ENCODE results near the gene HNRNPD.
A peak's percentile ranks its signal among the peaks of the same experiment; 100 is the strongest.

The HNRNPD gene

DNA sequence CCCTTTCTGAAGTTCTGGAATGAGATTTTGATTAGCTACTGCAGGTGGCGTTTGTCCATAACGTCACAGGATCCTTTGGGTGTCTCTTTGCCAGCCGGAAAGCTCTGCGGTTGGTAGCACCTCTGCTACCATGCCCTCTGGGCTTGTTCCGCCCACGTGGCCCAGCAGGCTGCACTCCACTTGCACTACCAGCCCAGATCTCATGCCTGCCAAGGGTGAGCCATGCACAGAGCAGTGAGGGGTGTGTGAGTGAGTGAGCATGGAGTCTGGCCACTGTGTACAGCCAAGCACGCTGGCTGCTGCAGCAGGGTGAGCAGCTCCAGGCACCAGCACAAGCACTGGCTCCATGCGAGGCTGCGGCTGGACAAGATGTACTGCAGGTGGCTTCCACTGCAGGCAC, 6.6 kb upstream of the HNRNPD start:
- no peaks in the 10 kb centered on the region for H3K9me3 ChIP-seq (ENCODE audit: severe bottlenecking)
- H3K36me3 ChIP-seq: peaks cover 21% of the 10 kb centered on the region
- TF ChIP-seq, protein P1, sequence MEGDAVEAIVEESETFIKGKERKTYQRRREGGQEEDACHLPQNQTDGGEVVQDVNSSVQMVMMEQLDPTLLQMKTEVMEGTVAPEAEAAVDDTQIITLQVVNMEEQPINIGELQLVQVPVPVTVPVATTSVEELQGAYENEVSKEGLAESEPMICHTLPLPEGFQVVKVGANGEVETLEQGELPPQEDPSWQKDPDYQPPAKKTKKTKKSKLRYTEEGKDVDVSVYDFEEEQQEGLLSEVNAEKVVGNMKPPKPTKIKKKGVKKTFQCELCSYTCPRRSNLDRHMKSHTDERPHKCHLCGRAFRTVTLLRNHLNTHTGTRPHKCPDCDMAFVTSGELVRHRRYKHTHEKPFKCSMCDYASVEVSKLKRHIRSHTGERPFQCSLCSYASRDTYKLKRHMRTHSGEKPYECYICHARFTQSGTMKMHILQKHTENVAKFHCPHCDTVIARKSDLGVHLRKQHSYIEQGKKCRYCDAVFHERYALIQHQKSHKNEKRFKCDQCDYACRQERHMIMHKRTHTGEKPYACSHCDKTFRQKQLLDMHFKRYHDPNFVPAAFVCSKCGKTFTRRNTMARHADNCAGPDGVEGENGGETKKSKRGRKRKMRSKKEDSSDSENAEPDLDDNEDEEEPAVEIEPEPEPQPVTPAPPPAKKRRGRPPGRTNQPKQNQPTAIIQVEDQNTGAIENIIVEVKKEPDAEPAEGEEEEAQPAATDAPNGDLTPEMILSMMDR (IDR thresholded peaks at IDR 0.05; ENCODE audit: low read depth, low read length): no peak
- H3K27me3 ChIP-seq (ENCODE audit: insufficient read depth, low read depth, severe bottlenecking): no peaks in the 10 kb centered on the region
- H3K27ac ChIP-seq: no peak overlapping the region
- no peak overlapping the region for H3K4me3 ChIP-seq (ENCODE audit: low read depth, low read length)
- DNase-seq: no peak

DNA sequence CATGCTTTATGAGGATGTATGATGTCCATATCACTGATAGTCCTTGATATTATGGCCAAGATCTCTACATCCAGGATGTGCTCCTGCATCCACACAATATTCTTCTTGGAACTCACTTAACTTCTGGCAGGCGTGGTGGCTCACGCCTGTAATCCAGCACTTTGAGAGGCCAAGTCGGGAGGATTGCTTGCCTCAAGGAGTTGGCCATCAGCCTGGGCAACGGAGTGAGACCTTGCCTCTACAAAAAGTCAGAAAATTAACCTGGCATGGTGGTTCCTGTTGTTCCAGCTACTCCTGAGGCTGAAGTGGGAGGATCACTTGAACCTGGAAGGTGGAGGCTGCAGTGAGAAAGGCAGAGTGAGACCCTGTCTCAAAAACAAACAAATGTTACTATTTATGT, 2.3 kb upstream of the HNRNPD start:
- H3K4me3 ChIP-seq (ENCODE audit: low read depth, low read length): peak overlapping the region; percentile 93; the same call in 1 of the 2 replicates
- no peak overlapping the region for H3K27ac ChIP-seq
- H3K9me3 ChIP-seq (ENCODE audit: severe bottlenecking): no peaks in the 10 kb centered on the region
- no peak for DNase-seq
- H3K36me3 ChIP-seq: peaks cover 44% of the 10 kb centered on the region
- H3K27me3 ChIP-seq (ENCODE audit: insufficient read depth, low read depth, severe bottlenecking): no peaks in the 10 kb centered on the region
- TF ChIP-seq, protein P1 (IDR thresholded peaks at IDR 0.05; ENCODE audit: low read depth, low read length): no peak

DNA sequence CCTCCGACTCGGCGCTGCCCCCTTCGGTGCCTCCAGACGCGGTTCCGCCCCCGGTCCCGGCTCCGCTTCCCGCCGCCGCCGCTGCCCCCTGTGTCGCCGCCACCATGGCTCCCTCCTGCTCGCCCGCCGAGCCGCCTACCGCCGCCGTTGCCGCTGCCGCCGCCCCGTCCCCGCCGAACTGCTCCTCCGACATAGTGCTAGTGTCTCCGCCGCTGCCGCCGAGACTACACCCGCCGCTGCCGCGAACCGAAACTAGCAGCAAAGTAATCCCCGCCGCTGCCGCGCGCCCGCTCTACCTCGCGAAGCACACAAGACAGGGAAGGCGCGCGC, 340 bp downstream of the HNRNPD start:
- no peaks in the 10 kb centered on the region for H3K27me3 ChIP-seq (ENCODE audit: insufficient read depth, low read depth, severe bottlenecking)
- H3K27ac ChIP-seq: peak overlapping the region; percentile 100
- H3K36me3 ChIP-seq: peaks cover 66% of the 10 kb centered on the region
- TF ChIP-seq, protein P1 (IDR thresholded peaks at IDR 0.05; ENCODE audit: low read depth, low read length): no peak
- no peaks in the 10 kb centered on the region for H3K9me3 ChIP-seq (ENCODE audit: severe bottlenecking)
- H3K4me3 ChIP-seq (ENCODE audit: low read depth, low read length): peak overlapping the region; percentile 99
- DNase-seq: no peak

DNA sequence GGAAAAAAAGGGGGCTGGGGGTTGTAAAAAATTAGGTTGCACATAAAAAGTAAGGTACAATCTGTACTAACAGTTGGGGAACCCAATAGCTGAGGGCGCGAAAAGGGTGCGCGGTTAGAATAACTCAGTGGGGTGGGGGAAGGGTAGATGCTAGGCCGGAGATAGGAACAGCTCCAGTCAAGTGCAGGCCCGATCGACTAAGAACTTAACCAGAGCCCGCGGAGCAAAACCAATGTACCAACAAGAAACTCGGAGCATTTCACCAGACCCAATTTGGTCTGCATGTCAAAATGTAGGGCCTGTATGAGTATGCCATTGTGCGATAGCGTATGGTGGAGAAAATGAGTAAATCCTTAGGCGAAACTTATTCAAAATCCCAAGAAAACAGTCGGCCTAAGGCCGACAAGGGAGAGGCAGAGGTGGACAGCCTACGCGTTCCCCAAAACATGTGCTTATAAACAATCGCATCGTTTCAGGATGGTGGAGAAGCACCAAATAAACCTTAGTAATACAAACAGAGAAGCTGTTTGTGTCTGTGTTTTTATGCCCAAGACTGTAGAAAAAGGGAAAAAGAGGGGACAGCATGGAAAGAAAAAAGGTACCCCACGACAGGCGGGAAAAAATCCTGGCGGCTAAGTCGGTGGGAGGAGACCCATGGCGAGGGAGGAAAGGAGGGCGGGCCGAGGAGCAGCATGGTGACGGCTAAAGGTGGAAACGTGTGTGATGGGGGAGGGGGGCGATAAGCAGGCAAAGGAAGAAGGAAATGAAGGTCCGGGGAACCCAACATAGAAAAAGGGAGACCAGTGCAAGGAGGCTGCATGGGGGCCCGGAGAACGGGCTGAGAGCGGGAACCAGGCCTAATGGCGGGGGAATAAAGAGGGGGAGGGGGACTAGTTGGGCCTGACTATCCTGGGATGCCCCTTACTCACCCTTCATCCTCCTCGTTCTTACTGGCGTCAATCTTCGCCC, 990 bp downstream of the HNRNPD start:
- peak; percentile 94 for DNase-seq
- H3K4me3 ChIP-seq (ENCODE audit: low read depth, low read length): peak overlapping the region; percentile 99
- peak overlapping the region; percentile 100 for H3K27ac ChIP-seq
- H3K27me3 ChIP-seq (ENCODE audit: insufficient read depth, low read depth, severe bottlenecking): no peaks in the 10 kb centered on the region
- TF ChIP-seq, protein P1 (IDR thresholded peaks at IDR 0.05; ENCODE audit: low read depth, low read length): no peak
- peaks cover 73% of the 10 kb centered on the region for H3K36me3 ChIP-seq
- no peaks in the 10 kb centered on the region for H3K9me3 ChIP-seq (ENCODE audit: severe bottlenecking)

DNA sequence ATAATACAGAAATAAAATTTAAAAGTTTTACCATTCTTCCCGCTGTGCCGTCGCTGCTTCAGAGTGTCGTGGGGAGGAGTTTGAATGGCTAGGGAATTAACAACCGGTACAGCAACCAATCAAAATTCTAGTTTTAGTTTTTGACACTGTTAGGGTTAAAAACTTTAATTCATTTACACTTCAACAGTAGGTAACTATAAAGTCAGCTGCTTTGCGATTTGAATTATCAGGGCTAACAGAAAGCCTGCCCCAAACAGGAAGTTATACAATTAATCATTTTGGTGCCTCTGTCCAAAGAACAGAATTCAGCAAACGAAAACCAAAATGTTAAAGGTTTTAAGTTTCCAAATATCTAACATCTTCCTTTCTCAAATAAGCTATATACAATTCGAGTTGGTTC, 2.3 kb downstream of the HNRNPD start:
- Histone ChIP-seq H3K9me3 (ENCODE audit: severe bottlenecking) (no peaks in the 10 kb centered on the region), H3K27me3 (ENCODE audit: insufficient read depth, low read depth, severe bottlenecking) (no peaks in the 10 kb centered on the region), H3K36me3 (peaks cover 78% of the 10 kb centered on the region), H3K4me3 (ENCODE audit: low read depth, low read length) (peak overlapping the region; percentile 99), H3K27ac (peak overlapping the region; percentile 100)
- TF ChIP-seq, protein P1 (IDR thresholded peaks at IDR 0.05; ENCODE audit: low read depth, low read length): no peak
- no peak for DNase-seq

Measured in WERI-Rb-1 (cell line).